ENCODE results near the gene SLC9A9.

DNA sequence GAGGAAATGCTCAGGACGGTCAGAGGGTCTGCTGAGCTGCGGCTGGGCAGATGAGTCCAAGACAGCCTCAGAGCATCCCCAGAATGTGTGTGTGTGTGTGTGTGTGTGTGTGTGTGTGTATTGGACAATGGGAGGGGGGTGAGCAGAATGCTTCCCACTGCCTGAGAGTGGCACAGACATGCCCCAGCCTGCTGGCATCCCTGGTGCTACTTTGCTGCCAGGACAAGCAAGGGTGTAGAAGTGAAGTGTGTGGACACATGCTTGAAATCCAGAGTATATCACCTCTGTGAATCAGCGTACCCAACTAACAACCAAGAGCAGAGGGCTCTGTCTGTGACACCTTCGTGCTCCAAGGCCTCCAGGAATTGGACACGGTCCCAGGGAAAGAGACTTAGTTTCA is 76.3 kb downstream of the SLC9A9 start:
- TF ChIP-seq, protein P1, sequence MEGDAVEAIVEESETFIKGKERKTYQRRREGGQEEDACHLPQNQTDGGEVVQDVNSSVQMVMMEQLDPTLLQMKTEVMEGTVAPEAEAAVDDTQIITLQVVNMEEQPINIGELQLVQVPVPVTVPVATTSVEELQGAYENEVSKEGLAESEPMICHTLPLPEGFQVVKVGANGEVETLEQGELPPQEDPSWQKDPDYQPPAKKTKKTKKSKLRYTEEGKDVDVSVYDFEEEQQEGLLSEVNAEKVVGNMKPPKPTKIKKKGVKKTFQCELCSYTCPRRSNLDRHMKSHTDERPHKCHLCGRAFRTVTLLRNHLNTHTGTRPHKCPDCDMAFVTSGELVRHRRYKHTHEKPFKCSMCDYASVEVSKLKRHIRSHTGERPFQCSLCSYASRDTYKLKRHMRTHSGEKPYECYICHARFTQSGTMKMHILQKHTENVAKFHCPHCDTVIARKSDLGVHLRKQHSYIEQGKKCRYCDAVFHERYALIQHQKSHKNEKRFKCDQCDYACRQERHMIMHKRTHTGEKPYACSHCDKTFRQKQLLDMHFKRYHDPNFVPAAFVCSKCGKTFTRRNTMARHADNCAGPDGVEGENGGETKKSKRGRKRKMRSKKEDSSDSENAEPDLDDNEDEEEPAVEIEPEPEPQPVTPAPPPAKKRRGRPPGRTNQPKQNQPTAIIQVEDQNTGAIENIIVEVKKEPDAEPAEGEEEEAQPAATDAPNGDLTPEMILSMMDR (IDR thresholded peaks at IDR 0.05; ENCODE audit: low read depth, low read length), result no peak
- no peak for TF ChIP-seq EZH2phosphoT487 (IDR thresholded peaks at IDR 0.05; ENCODE audit: low read depth)
